GM12874 (cell line): Measurements from ENCODE around the gene MCRIP1.
A peak's percentile ranks its signal among the peaks of the same experiment; 100 is the strongest.

Experiments used
- TF ChIP-seq, protein P1 (sequence below): IDR thresholded peaks from 2 replicates; pipeline ENCODE4 v1.5.1; 2011; ENCODE audit warnings: low read depth, mild to moderate bottlenecking, control low read depth, low read length, moderate library complexity; ENCODE audit not compliant: insufficient read depth

MCRIP1 gene

DNA sequence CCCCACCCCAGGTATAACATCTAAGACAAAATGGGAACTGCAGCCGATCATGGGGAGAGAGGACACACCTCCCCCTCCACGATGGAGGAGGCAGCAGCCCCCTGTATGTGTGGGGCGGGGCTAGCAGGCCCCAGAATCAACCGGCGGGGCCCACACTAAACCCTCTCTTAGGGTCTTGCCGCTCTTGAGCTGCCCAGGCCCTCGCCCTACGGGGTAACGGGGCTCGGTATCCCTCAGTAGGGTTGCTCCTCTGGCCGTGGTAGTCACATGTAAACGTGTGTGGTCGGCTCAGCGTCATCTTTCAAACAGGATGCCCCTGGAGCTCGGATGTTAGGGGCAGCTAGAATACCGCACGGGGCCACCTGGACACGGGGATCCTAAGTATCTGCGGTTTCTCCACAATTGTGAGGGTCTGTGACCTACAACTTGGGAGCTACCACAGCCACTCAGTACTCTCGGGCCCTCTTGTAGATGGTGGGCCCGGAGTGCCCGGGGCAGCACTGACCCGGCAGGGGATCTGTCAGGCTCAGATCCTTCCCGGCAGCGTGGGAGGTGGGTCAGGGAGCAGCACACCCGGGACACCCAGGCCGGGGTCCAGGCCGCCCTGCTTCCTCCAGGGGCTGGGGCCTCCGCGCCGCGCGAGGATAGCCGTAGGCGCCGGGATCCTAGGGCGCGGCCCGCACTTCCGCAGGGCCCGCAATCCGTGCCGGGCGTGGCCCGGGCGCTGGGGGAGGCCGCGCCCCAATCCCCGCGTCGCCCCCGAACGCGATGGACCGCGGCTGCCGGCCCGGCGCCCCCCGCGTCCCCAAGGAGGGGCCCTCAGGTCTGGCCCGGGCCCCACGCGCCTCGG, 37.3 kb upstream of the MCRIP1 start:
- TF ChIP-seq, protein P1, sequence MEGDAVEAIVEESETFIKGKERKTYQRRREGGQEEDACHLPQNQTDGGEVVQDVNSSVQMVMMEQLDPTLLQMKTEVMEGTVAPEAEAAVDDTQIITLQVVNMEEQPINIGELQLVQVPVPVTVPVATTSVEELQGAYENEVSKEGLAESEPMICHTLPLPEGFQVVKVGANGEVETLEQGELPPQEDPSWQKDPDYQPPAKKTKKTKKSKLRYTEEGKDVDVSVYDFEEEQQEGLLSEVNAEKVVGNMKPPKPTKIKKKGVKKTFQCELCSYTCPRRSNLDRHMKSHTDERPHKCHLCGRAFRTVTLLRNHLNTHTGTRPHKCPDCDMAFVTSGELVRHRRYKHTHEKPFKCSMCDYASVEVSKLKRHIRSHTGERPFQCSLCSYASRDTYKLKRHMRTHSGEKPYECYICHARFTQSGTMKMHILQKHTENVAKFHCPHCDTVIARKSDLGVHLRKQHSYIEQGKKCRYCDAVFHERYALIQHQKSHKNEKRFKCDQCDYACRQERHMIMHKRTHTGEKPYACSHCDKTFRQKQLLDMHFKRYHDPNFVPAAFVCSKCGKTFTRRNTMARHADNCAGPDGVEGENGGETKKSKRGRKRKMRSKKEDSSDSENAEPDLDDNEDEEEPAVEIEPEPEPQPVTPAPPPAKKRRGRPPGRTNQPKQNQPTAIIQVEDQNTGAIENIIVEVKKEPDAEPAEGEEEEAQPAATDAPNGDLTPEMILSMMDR: no peak

DNA sequence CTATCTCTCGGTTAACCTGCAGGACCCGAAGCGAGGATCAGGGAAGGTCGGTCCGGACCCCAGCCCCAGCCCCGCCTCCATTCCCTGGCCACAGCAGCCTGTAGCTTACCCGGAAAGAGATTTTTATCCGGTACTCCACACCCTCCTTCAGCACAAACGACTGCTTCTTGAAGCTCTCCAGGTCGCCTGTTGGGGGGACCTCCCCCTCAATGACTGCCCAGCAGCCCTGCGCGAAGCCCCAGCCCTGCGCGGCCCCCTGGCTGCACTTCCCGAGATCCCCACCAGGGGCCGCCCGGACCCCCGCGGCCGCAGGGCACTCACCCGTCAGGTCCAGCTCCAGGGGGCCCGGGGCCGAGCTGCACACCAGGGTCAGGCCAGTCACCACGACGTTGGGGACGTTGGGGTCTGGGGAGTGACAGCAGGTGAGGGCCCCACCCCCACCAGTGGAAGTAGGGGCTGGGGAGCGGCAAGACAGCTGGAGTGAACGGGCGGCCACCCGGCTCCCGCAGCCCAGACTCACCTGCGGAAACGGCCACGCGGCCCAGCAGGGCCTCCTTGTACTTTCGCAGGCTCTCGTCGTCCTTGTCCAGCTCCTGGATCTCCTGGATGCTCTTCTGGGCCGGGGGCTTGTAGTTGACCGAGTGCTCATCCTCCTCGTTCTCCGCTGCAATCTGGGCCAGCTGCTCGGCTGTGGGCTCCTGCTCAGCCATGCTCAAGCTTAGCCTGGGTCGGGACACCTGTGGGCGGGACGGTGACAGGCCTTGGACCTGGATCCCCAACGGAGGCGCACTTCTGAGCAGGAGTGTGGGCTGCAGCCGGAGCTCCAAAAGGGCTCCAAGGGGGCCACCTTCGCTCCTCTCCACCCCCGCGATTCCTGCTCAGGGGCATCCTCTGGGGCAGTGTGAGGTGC, 36.4 kb upstream of the MCRIP1 start:
- TF ChIP-seq, protein P1: peak; percentile 97

DNA sequence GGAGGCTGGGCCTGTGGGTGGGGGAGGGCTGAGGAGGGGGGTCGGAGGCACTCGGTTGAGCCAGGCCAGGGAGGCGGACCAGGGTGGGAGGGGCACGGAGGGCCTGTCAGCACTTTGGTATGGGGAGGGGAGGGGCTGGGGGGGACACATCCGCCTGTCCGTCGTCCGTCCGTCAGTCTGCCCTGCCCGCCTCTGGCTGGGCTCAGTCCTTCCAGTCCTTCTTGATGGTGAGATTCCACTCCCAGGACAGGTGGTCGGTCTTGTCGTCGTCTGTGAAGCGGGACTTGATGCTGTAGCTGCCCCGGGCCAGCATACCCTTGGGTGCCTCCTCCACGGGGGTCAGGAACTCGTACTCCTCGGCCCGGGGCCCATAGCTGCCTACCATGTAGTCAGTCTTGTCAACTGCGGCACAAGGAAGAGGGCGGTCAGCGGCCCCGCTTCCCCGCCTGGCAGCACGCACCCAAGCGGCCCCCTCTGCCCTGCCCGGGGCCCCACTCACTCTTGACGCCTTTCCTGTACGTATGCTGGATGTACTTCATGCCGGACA, 35.7 kb upstream of the MCRIP1 start:
- TF ChIP-seq, protein P1: no peak

DNA sequence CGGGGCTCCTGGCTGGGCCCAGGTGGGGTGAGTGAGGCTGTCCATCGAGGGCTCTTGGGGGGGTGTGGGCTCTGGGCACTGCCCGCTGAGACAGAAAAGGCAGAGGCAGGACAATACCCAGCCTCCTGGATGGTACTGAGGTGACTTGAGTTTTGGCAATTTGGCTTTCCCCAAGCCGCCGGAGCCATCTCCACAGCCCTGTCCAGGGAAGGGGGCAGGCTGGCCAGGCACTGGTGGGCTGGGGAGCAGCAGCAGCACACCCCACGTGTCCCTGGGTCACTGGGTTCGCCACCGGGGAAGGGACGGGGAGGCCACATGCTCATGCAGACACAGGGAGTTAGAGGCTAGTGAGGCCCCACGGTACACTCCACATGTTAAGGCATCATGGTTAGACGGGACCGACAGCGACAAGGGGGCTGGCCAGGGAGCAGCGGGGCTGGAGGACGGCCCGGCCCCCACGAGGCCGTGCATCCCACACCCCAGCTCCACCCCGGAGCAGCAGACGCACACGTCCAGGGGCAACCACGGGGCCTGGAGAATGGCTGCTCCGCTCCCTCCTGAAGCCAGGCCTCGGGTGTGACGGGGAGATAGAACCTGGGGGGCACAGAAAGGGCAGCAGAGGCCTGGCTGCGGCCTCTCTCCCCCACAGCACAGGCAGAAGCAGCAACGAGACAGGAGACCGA, 35.0 kb upstream of the MCRIP1 start:
- TF ChIP-seq, protein P1: no peak

DNA sequence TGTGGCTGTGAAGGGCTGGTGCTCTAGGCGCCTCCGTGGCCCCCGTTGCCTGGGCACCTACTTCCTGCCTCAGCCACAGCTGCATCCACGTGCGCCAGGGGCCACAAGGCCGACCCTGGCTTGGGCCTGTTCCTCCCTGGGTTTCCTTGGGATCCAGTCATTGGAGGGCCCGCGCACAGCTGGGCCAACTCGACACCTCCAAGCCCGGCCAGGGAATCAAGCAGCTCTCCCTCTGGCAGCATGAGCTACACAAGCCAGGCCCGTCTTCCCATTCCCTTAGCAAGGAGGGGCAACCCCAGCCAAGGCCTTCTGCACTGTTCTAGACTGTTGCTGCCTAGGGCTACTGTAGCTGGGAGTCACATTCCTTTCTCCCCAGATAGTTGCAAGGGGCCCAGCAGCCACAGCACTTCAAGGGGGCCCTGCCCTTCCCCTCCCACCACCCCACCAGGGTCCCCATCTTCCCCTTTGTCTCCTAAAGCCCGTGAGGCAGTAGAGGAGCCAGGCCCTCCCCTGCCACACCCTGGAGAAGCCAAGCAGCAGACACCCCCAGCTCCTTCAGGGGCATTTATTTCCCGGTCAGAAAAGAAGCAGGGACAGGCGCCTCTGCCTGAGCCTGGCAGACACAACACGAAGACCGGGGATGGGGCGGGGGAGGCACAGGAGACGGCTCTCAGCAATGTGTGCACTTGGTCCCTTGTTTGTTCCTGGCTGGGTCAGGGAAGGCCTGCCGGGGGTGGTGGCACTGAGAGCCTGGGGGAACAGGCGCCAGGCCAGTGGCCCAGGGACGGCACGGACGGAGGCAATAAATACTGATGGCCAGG, 34.3 kb upstream of the MCRIP1 start:
- TF ChIP-seq, protein P1: no peak

DNA sequence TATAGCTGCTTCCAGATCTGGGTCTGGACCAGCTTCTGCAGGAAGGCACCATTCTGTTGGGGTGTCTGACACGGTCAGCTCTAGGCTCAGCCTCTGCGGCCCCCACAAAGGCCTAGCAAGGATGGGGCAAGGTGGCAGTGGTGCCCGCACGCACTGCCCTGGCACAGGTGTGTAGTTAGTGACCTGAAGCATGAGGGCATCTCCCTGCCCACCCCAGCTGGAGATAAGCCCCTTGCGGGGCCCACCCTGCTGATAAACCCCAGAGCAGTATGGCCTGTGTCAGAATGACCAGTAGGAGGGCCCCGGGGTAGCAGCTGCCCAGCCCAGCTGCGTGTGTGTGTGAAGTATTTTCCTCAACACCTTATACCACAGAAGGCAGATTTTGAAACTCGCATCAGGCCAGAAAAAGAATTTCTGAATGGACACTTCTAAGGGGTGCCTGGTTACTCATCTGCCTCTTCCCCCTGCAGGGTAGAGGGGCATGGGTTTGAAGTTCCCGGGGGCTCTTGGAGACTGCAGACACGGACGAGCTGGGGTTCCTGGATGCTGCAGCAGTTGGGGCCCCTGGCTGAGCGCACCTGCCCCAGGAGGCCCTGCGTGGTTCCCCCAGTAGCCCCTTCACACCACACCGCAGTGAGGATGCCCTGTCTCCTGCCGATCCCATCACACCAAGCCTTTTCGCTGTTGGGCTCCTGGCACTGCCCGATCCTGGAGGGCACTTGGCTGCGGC, 33.5 kb upstream of the MCRIP1 start:
- TF ChIP-seq, protein P1: no peak
